GM21576 (cell line): Measurements from ENCODE around the gene LONP2.
"Not testable (repeated sequence)": the region's sequence is repeated elsewhere in the genome, so short reads cannot be mapped to it uniquely, and the experiment has no call there.

Experiments
- ATAC-seq: cut with Tn5 transposase; IDR thresholded peaks from one replicate; pipeline ENCODE4 v1.9.1; 2021; ENCODE audit warnings: mild to moderate bottlenecking, moderate library complexity; ENCODE audit not compliant: unreplicated experiment

The LONP2 gene

GRCh38 chr16:48365601-48366164 lies 121.6 kb downstream of the LONP2 start:
- ATAC-seq, result peak; percentile 89

- ATAC-seq, result peak; percentile 61
Measured at GRCh38 chr16:48366165-48367093, 122.3 kb downstream of the LONP2 start.

GRCh38 chr16:48367441-48368049 lies 123.4 kb downstream of the LONP2 start:
- ATAC-seq, result no peak

GRCh38 chr16:48369765-48370164 lies 125.7 kb downstream of the LONP2 start:
- ATAC-seq, result no peak

- ATAC-seq, result no peak
Measured at GRCh38 chr16:48370229-48370628, 126.1 kb downstream of the LONP2 start.

GRCh38 chr16:48370668-48371392 lies 126.7 kb downstream of the LONP2 start:
- ATAC-seq, result not testable (repeated sequence)

- ATAC-seq, result no peak
Measured at GRCh38 chr16:48371393-48371780, 127.3 kb downstream of the LONP2 start.

- ATAC-seq, result no peak
Measured at GRCh38 chr16:48372744-48373143, 128.6 kb downstream of the LONP2 start.

- ATAC-seq, result no peak
Measured at GRCh38 chr16:48373258-48374029, 129.3 kb downstream of the LONP2 start.

GRCh38 chr16:48374255-48374654 lies 130.2 kb downstream of the LONP2 start:
- no peak for ATAC-seq

GRCh38 chr16:48377301-48377700 lies 133.2 kb downstream of the LONP2 start:
- not testable (repeated sequence) for ATAC-seq

- ATAC-seq, result no peak
Measured at GRCh38 chr16:48378276-48378675, 134.2 kb downstream of the LONP2 start.

- ATAC-seq, result no peak
Measured at GRCh38 chr16:48378836-48379235, 134.7 kb downstream of the LONP2 start.

GRCh38 chr16:48381201-48381600 lies 137.1 kb downstream of the LONP2 start:
- ATAC-seq, result no peak

GRCh38 chr16:48382131-48382530 lies 138.0 kb downstream of the LONP2 start:
- no peak for ATAC-seq

GRCh38 chr16:48383009-48383876 lies 139.1 kb downstream of the LONP2 start:
- no peak for ATAC-seq

- ATAC-seq, result no peak
Measured at GRCh38 chr16:48383877-48384519, 139.9 kb downstream of the LONP2 start.

- peak; percentile 44 for ATAC-seq
Measured at GRCh38 chr16:48384520-48385252, 140.6 kb downstream of the LONP2 start.
